A549 (cell line): ENCODE measurements around the gene RPN1. TPM values are rescaled to one million over a fixed set of nuclear protein-coding genes. Genes with fewer than 3 reads are reported as not detected.

ENCODE experiments used
- ATAC-seq, 2 experiments: fragments of 200-7000 bp in 1 of 2; fragments of >200 bp in 1 of 2; cut with Nextera tagmentation in 1 of 2; cut with Tn5 transposase in 1 of 2; 3 replicates each; pipeline versions ENCODE4 v1.8.0 to v1.9.1; 2018 to 2020; ENCODE audit warnings: mild to moderate bottlenecking in 1 of 2, moderate library complexity in 1 of 2
- CTCF ChIA-PET: fragments of 300-600 bp; sonication (Branson Sonifier 250); formaldehyde crosslinking; extraction: SDS; loops from one replicate; lab custom pipeline; 2021; ENCODE audit warnings: antibody characterized with exemption, inconsistent platforms; lab: Yijun Ruan, JAX
- POLR2A ChIA-PET: fragments of 350-600 bp; formaldehyde crosslinking; extraction: SDS; loops from one replicate; lab custom pipeline; 2021; ENCODE audit warnings: antibody characterized with exemption, inconsistent platforms; lab: Yijun Ruan, JAX
- DNase-seq, 2 experiments: peaks; one replicate each; pipeline versions ENCODE4 v3.0.0 to v3.0.0-alpha.2; 2011 to 2016; ENCODE audit warnings: low read depth in 1 of 2, low spot score in 1 of 2
- FAIRE-seq: peaks from 2 replicates; lab custom pipeline; 2011; peaks lifted over from hg19 to GRCh38; lab: Jason Lieb, UNC
- H3K27ac ChIP-seq, 2 experiments: fragments of >200 bp; sonication (Bioruptor Twin); formaldehyde crosslinking; 3 replicates each; pipeline ENCODE4 v1.5.1; 2016 to 2017
- H3K4me1 ChIP-seq: fragments of >200 bp; sonication (Bioruptor Twin); formaldehyde crosslinking; 3 replicates; pipeline ENCODE4 v1.6.1; 2016
- H3K4me2 ChIP-seq: fragments of >200 bp; sonication (Bioruptor Twin); formaldehyde crosslinking; 3 replicates; pipeline ENCODE4 v1.6.1; 2016
- H3K4me3 ChIP-seq: fragments of >200 bp; sonication (Bioruptor Twin); formaldehyde crosslinking; 3 replicates; pipeline ENCODE4 v1.5.1; 2016
- H3K9me3 ChIP-seq: fragments of >200 bp; sonication (Bioruptor Twin); formaldehyde crosslinking; 3 replicates; pipeline ENCODE4 v1.6.1; 2016
- BCL3 ChIP-seq: fragments of >200 bp; sonication (Bioruptor Twin); formaldehyde crosslinking; IDR thresholded peaks from 3 replicates; pipeline ENCODE4 v1.6.1; 2016
- CBX8 ChIP-seq: fragments of 200-600 bp; sonication (generic); IDR thresholded peaks from 2 replicates; pipeline ENCODE4 v1.6.1; 2016
- CTCF ChIP-seq: fragments of >200 bp; sonication (Bioruptor Twin); formaldehyde crosslinking; IDR thresholded peaks from 3 replicates; pipeline ENCODE4 v1.5.1; 2016
- EHF ChIP-seq: fragments of 250-450 bp; sonication (Bioruptor Pico); IDR thresholded peaks from 2 replicates; pipeline ENCODE4 v1.5.0; 2020; ENCODE audit warnings: mild to moderate bottlenecking
- FOXS1 ChIP-seq: fragments of 250-450 bp; sonication (Bioruptor Pico); IDR thresholded peaks from 2 replicates; pipeline ENCODE4 v1.5.0; 2020; ENCODE audit warnings: mild to moderate bottlenecking, moderate library complexity
- HDAC2 ChIP-seq: fragments of 200-600 bp; sonication (generic); IDR thresholded peaks from 2 replicates; pipeline ENCODE4 v1.6.1; 2016
- NFE2L2 ChIP-seq: fragments of 150-350 bp; conservative IDR thresholded peaks from 2 replicates; pipeline ENCODE4 v1.6.1; 2014; ENCODE audit warnings: low read length
- POLR2A ChIP-seq: IDR thresholded peaks from 2 replicates; pipeline ENCODE4 v1.6.1; 2012; ENCODE audit warnings: mild to moderate bottlenecking, low read length
- POLR2AphosphoS2 ChIP-seq: conservative IDR thresholded peaks from 2 replicates; pipeline ENCODE4 v1.6.1; 2012; ENCODE audit warnings: low read length, improper control_type of control experiment, inconsistent platforms
- SMC3 ChIP-seq: fragments of >200 bp; sonication (Bioruptor Twin); formaldehyde crosslinking; IDR thresholded peaks from 3 replicates; pipeline ENCODE4 v1.6.1; 2018; ENCODE audit warnings: inconsistent platforms
- SREBF2 ChIP-seq: fragments of 450-650 bp; IDR thresholded peaks from 2 replicates; pipeline ENCODE4 v1.6.1; 2014; ENCODE audit warnings: mild to moderate bottlenecking, moderate library complexity
- ZFP36 ChIP-seq: fragments of 450-650 bp; IDR thresholded peaks from 2 replicates; pipeline ENCODE4 v1.6.1; 2014; ENCODE audit warnings: borderline replicate concordance; ENCODE audit not compliant: partially characterized antibody
- ZSCAN20 ChIP-seq: fragments of 250-450 bp; sonication (Bioruptor Pico); IDR thresholded peaks from 2 replicates; pipeline ENCODE4 v1.8.0; 2022; ENCODE audit warnings: mild to moderate bottlenecking, moderate library complexity
- WGBS: methylation state at CpG from one replicate; pipeline ENCODE4 v1.1.6; 2017; ENCODE audit errors: missing lambda C conversion rate; 5-methylcytosine and 5-hydroxymethylcytosine counted together
- polyA plus RNA-seq, 4 experiments: library from polyadenylated mRNA; depleted of rRNA in 3 of 4; stranded (reverse); fragments of >200 nt; fragmentation: RNase III in 1 of 4; extraction: RNeasy Plus Mini Kit Qiagen cat#74134 plus additional on column Dnase treatment in 1 of 4; gene quantifications; 2 replicates in 3 of 4; 3 replicates in 1 of 4; pipeline ENCODE4 v1.2.3, GENCODE V29; 2011 to 2017
- TF ChIP-seq, protein P1 (sequence below): IDR thresholded peaks from 2 replicates; pipeline ENCODE4 v1.6.1; 2012
- TF ChIP-seq, protein P2 (sequence below): fragments of 250-450 bp; sonication (Bioruptor Pico); IDR thresholded peaks from 2 replicates; pipeline ENCODE4 v1.5.0; 2020; ENCODE audit warnings: low read depth, mild to moderate bottlenecking, moderate library complexity
- TF ChIP-seq, protein P3 (sequence below): fragments of 200-600 bp; sonication (generic); IDR thresholded peaks from 2 replicates; pipeline ENCODE4 v1.6.1; 2016; ENCODE audit warnings: antibody characterized with exemption, mild to moderate bottlenecking, moderate library complexity
- TF ChIP-seq, protein P4 (sequence below): fragments of >200 bp; sonication (Bioruptor Twin); formaldehyde crosslinking; IDR thresholded peaks from 2 replicates; pipeline ENCODE4 v1.6.1; 2016

RPN1 gene
- polyA plus RNA-seq, 2 of the 4 experiments (the other 2 are of a cell fraction), result 145 to 279 TPM

DNA sequence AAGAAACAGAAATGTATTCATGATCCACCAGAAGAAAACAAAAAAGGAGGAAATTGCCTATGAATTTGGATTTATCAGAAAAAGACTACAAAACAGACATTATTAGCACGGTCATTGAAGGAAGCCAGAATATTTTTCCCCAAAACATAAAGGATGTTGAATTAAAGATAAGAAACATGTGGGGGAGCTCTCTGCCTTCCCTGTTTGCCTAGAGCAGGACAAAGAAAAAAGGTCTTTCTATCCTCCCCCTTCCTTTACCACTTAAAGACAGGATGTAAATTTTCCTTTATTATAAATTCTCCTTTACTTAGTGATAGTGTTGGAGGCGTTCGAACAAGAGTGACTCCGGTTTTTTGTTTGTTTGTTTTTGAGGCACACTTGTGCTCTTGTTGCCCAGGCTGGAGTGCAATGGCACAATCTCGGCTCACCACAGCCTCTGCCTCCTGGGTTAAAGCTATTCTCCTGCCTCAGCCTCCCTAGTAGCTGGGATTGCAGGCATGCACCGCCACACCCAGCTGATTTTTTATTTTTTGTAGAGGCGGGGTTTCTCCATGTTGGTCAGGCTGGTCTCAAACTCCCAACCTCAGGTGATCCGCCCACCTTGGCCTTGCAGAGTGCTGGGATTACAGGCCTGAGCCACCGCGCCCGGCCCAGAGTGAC is 14.9 kb upstream of the RPN1 start (continued):
- peak; percentile 36; the same call in 1 of the 3 replicates for TF ChIP-seq CTCF
- no peak for TF ChIP-seq FOXS1 (CRISPR knock-in tag)
- TF ChIP-seq NFE2L2, result no peak

DNA sequence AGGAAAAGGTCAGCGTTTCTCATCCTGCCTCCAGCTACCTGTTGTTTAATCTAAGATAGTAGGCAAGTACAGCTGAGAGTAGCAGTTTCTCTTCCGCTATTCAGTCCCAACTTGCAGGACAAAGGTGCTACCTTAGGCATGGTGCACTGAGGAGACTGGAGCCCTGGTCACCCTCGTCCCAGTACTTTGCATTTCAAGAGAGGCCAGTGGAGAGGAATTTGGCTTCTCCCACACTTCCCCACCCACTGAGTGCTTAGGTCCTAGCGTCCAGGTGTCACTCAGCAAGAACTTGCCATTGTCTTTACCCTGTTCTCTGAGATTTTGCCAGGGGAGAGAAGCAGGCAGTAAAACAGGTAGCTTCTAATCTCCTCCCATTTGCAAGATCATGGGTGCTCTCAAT is 12.5 kb upstream of the RPN1 start:
- POLR2A ChIA-PET, result interaction anchor here (0.5 kb wide), 1 partner anchor 12 kb away, joined by 3 read pairs; no protein-coding TSS in a partner anchor
- CTCF ChIA-PET, result interaction anchor here (9.2 kb wide), 1 partner anchor 18 kb away, joined by 50 read pairs; no protein-coding TSS in a partner anchor

More for the DNA sequence above, 12.5 kb upstream of the RPN1 start:
- no peak for DNase-seq
- Histone ChIP-seq H3K4me2 (no peak overlapping the region), H3K9me3 (no peaks in the 10 kb centered on the region), H3K4me1 (peaks cover 9% of the 10 kb centered on the region; the same call in 2 of the 3 replicates), H3K4me3 (no peak overlapping the region), H3K27ac (no peak overlapping the region)
- TF ChIP-seq EHF (CRISPR knock-in tag) (no peak), SMC3 (no peak), HDAC2 (no peak), SREBF2 (no peak), POLR2A (no peak), CTCF (no peak), FOXS1 (CRISPR knock-in tag) (no peak), CBX8 (no peak), ZFP36 (no peak), BCL3 (no peak), POLR2AphosphoS2 (no peak), ZSCAN20 (no peak)
- TF ChIP-seq, protein P1, sequence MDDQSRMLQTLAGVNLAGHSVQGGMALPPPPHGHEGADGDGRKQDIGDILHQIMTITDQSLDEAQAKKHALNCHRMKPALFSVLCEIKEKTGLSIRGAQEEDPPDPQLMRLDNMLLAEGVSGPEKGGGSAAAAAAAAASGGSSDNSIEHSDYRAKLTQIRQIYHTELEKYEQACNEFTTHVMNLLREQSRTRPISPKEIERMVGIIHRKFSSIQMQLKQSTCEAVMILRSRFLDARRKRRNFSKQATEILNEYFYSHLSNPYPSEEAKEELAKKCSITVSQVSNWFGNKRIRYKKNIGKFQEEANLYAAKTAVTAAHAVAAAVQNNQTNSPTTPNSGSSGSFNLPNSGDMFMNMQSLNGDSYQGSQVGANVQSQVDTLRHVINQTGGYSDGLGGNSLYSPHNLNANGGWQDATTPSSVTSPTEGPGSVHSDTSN, result no peak
- TF ChIP-seq, protein P2, sequence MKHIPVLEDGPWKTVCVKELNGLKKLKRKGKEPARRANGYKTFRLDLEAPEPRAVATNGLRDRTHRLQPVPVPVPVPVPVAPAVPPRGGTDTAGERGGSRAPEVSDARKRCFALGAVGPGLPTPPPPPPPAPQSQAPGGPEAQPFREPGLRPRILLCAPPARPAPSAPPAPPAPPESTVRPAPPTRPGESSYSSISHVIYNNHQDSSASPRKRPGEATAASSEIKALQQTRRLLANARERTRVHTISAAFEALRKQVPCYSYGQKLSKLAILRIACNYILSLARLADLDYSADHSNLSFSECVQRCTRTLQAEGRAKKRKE (CRISPR knock-in tag), result no peak
- TF ChIP-seq, protein P3, sequence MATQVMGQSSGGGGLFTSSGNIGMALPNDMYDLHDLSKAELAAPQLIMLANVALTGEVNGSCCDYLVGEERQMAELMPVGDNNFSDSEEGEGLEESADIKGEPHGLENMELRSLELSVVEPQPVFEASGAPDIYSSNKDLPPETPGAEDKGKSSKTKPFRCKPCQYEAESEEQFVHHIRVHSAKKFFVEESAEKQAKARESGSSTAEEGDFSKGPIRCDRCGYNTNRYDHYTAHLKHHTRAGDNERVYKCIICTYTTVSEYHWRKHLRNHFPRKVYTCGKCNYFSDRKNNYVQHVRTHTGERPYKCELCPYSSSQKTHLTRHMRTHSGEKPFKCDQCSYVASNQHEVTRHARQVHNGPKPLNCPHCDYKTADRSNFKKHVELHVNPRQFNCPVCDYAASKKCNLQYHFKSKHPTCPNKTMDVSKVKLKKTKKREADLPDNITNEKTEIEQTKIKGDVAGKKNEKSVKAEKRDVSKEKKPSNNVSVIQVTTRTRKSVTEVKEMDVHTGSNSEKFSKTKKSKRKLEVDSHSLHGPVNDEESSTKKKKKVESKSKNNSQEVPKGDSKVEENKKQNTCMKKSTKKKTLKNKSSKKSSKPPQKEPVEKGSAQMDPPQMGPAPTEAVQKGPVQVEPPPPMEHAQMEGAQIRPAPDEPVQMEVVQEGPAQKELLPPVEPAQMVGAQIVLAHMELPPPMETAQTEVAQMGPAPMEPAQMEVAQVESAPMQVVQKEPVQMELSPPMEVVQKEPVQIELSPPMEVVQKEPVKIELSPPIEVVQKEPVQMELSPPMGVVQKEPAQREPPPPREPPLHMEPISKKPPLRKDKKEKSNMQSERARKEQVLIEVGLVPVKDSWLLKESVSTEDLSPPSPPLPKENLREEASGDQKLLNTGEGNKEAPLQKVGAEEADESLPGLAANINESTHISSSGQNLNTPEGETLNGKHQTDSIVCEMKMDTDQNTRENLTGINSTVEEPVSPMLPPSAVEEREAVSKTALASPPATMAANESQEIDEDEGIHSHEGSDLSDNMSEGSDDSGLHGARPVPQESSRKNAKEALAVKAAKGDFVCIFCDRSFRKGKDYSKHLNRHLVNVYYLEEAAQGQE, result no peak
- TF ChIP-seq, protein P4, sequence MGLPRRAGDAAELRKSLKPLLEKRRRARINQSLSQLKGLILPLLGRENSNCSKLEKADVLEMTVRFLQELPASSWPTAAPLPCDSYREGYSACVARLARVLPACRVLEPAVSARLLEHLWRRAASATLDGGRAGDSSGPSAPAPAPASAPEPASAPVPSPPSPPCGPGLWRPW, result no peak
- WGBS, result 53% methylated on average over 4 of the region's 4 CpGs
- ATAC-seq, result no peak
- FAIRE-seq, result no peak
